Upper lobe of left lung (tissue), 6 donors: Measurements from ENCODE around the gene GTPBP1. TPM values are rescaled to one million over a fixed set of nuclear protein-coding genes. Genes with fewer than 3 reads are reported as not detected.

Experiments
- ATAC-seq, 2 donors: fragments of 200-7000 bp; cut with Tn5 transposase; one replicate each; pipeline ENCODE4 v1.9.1; 2022; ENCODE audit warnings: mild to moderate bottlenecking in 2 of 2, moderate library complexity in 2 of 2; ENCODE audit not compliant: low FRiP score in 2 of 2
- DNase-seq, 2 donors: peaks; one replicate each; pipeline ENCODE4 v3.0.0-alpha.2; 2019 to 2020
- H3K27ac ChIP-seq, 4 donors: fragments of 200-600 bp; sonication (generic); one replicate each; pipeline ENCODE4 v1.5.1; 2016 to 2019
- H3K27me3 ChIP-seq, 4 donors: fragments of 200-600 bp; sonication (generic); one replicate each; pipeline ENCODE4 v1.5.1; 2017 to 2019
- H3K36me3 ChIP-seq, 4 donors: fragments of 200-600 bp; sonication (generic); one replicate each; pipeline ENCODE4 v1.5.1; 2016 to 2019
- H3K4me1 ChIP-seq, 4 donors: fragments of 200-600 bp; sonication (generic); one replicate each; pipeline ENCODE4 v1.5.1; 2018 to 2019
- H3K4me3 ChIP-seq, 4 donors: fragments of 200-600 bp; sonication (generic); one replicate each; pipeline ENCODE4 v1.5.1; 2017 to 2019; ENCODE audit warnings: mild to moderate bottlenecking in 2 of 4, moderate library complexity in 1 of 4
- H3K9me3 ChIP-seq, 4 donors: fragments of 200-600 bp; sonication (generic); one replicate each; pipeline ENCODE4 v1.5.1; 2018 to 2019
- EP300 ChIP-seq, 4 donors: sonication (generic); formaldehyde crosslinking; IDR thresholded peaks; one replicate each; pipeline ENCODE4 v1.5.1; 2017; ENCODE audit warnings: antibody characterized with exemption in 4 of 4, control low read depth in 2 of 4
- POLR2A ChIP-seq, 4 donors: fragments of 450-650 bp; IDR thresholded peaks; one replicate each; pipeline ENCODE4 v1.5.1; 2016 to 2017; ENCODE audit warnings: antibody characterized with exemption in 4 of 4, mild to moderate bottlenecking in 2 of 4
- POLR2AphosphoS5 ChIP-seq, 2 donors: sonication (generic); formaldehyde crosslinking; IDR thresholded peaks; one replicate each; pipeline ENCODE4 v1.5.1; 2017; ENCODE audit warnings: antibody characterized with exemption in 2 of 2
- WGBS, 2 donors: methylation state at CpG; one replicate each; pipeline ENCODE4 v1.1.5; 2017 to 2018; 5-methylcytosine and 5-hydroxymethylcytosine counted together
- total RNA-seq, 6 donors: library from RNA; depleted of rRNA in 4 of 6; stranded (reverse); fragments of >200 nt in 4 of 6; gene quantifications; one replicate each; pipeline versions ENCODE4 v1.1.0 to v1.2.1, GENCODE V29; 2016 to 2021
- TF ChIP-seq, protein P1 (sequence below), 6 experiments: fragments of 450-650 bp in 4 of 6; fragments of 200-600 bp in 2 of 6; sonication (generic) in 2 of 6; IDR thresholded peaks; one replicate each; pipeline ENCODE4 v1.5.1; 2016 to 2019; ENCODE audit warnings: antibody characterized with exemption in 6 of 6
- donor health status: DM: no; HTN: no; CAD: no; lungs with moderate emphysema.
- donor health status: DM: no; HTN: yes; CAD: no; lungs with severe emphysema.

The GTPBP1 gene
- total RNA-seq, 6 donors from 2014 or later: 57.9 to 176 (median 73.6) TPM

DNA sequence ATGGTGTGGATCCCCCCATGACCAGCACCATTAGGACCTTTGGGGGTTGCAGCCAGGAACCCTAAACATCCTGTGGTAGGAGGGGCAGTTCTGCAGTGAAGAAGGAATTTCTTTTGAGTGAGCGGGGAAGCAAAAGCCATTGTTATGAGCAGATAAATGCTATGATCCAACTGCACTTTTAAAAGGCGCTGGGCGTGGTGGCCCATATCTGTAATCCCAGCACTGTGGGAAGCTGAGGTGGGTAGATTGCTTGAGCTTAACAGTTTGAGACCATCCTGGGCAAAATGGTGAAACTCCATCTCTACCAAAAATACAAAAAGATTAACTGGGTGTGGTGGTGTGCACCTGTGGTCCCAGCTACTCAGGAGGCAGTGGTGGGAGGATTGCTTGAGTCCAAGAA lies 29.9 kb upstream of the GTPBP1 start:
- 97 to 98% methylated on average over 3 of the region's 3 CpGs for WGBS, 2 donors
- Histone ChIP-seq H3K27me3 (no peaks in the 10 kb centered on the region), H3K9me3 (no peaks in the 10 kb centered on the region), H3K27ac (no peak overlapping the region), H3K4me1 (peaks cover 0 to 2% (median 0%) of the 10 kb centered on the region in 4 donors), H3K4me3 (no peak overlapping the region), H3K36me3 (peaks cover 2 to 25% (median 14%) of the 10 kb centered on the region in 4 donors)
- TF ChIP-seq EP300 (IDR thresholded peaks at IDR 0.05) (no peak), POLR2AphosphoS5 (IDR thresholded peaks at IDR 0.05) (no peak), POLR2A (IDR thresholded peaks at IDR 0.05) (no peak)
- TF ChIP-seq, protein P1, sequence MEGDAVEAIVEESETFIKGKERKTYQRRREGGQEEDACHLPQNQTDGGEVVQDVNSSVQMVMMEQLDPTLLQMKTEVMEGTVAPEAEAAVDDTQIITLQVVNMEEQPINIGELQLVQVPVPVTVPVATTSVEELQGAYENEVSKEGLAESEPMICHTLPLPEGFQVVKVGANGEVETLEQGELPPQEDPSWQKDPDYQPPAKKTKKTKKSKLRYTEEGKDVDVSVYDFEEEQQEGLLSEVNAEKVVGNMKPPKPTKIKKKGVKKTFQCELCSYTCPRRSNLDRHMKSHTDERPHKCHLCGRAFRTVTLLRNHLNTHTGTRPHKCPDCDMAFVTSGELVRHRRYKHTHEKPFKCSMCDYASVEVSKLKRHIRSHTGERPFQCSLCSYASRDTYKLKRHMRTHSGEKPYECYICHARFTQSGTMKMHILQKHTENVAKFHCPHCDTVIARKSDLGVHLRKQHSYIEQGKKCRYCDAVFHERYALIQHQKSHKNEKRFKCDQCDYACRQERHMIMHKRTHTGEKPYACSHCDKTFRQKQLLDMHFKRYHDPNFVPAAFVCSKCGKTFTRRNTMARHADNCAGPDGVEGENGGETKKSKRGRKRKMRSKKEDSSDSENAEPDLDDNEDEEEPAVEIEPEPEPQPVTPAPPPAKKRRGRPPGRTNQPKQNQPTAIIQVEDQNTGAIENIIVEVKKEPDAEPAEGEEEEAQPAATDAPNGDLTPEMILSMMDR (IDR thresholded peaks at IDR 0.05): no peak
- DNase-seq: no peak
- no peak for ATAC-seq

DNA sequence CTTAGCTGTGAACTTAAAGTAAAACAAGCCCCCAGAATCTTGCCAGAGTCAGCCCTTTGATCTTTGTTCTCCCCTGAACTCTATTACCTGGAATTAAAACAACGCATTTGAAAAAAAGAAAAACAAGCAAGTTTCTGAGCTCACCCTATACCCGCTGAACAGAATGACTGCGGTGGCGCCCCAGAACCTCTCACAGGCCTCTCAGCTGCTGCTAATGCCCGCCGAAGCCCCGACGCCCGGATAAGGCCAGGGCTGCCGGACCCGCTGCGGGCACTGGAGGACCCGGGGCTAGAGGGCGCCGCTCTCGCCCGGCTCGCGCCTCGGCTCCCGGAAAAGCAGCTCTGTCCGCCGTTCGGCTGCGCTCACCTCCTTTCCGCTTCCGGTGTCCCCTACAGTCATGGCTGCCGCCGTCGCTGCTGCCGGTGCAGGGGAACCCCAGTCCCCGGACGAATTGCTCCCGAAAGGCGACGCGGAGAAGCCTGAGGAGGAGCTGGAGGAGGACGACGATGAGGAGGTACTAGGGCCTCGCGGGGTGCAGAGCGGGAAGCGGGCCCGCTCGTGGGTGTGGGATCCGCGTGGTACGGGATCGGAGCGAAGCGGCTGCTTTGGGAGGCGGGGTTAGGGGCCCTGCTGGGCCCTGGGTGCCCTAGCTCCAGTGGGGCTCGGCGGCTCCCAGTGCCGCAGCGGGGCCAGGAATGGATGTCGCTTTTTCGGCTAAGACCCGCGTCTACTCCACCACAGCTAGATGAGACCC lies 24.0 kb upstream of the GTPBP1 start, which contains the start of gene TOMM22:
TOMM22 (plus strand) TSS at position 376 of the 754 bp plus-strand sequence; CDS start at position 398, 22 bp downstream.
- ATAC-seq (peak; percentile 98 to 100), DNase-seq (peak; percentile 93 to 96)
- peak within 1 kb of the TSS; percentile 73 to 86 (median 78) for H3K27ac ChIP-seq
- peaks cover 9 to 20% (median 16%) of the 10 kb centered on the region in 4 donors for H3K4me1 ChIP-seq
- peak within 1 kb of the TSS; percentile 68 to 100 (median 92) for H3K4me3 ChIP-seq
- 0 to 1% methylated on average over 14 to 47 of the region's 60 CpGs for WGBS, 2 donors
- TF ChIP-seq POLR2AphosphoS5 (IDR thresholded peaks at IDR 0.05) (peak; percentile 88 to 91), EP300 (IDR thresholded peaks at IDR 0.05) (no peak), POLR2A (IDR thresholded peaks at IDR 0.05) (peak in 2 of 4 donors; percentile 54 to 75)
- TF ChIP-seq, protein P1 (IDR thresholded peaks at IDR 0.05): peak in 5 of 6 experiments; percentile 47 to 93 (median 51)
- H3K27me3 ChIP-seq: no peaks in the 10 kb centered on the region
- peaks cover 12 to 37% (median 29%) of the 10 kb centered on the region in 4 donors for H3K36me3 ChIP-seq
- no peaks in the 10 kb centered on the region for H3K9me3 ChIP-seq

DNA sequence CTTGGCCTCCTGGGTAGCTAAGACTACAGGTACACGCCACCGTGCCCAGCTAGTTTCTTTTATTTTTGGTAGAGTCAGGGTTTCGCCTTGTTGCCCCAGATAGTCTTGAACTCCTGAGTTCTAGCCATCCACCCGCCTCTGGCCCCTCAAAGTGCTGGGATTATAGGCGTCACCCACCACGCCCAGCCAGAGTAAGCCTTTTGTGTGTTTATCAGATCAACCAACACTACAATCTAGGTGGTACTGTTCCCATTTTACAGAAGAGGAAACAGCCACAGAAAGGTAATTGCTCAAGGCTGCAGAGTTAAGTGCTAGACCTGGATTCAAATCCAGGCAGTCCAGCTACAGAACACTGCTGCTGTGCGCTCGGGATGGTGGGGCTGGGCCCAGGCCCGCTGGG lies 20.8 kb upstream of the GTPBP1 start:
- WGBS, 2 donors: 95 to 98% methylated on average over 9 of the region's 9 CpGs
- Histone ChIP-seq H3K27me3 (no peaks in the 10 kb centered on the region), H3K36me3 (peaks cover 17 to 69% (median 57%) of the 10 kb centered on the region in 4 donors), H3K9me3 (no peaks in the 10 kb centered on the region), H3K4me1 (peaks cover 9 to 20% (median 15%) of the 10 kb centered on the region in 4 donors), H3K27ac (no peak overlapping the region), H3K4me3 (no peak overlapping the region)
- DNase-seq (peak in 1 of 2 donors; percentile 34), ATAC-seq (no peak)
- TF ChIP-seq, protein P1 (IDR thresholded peaks at IDR 0.05): no peak
- TF ChIP-seq POLR2AphosphoS5 (IDR thresholded peaks at IDR 0.05): no peak
- TF ChIP-seq POLR2A (IDR thresholded peaks at IDR 0.05): no peak
- TF ChIP-seq EP300 (IDR thresholded peaks at IDR 0.05): no peak

- WGBS, 2 donors: 85 to 89% methylated on average over 1 of the region's 1 CpG
Observed at GRCh38 chr22:38685761-38686160, 20.0 kb upstream of the GTPBP1 start.

More at GRCh38 chr22:38685761-38686160, 20.0 kb upstream of the GTPBP1 start:
- peaks cover 17 to 70% (median 57%) of the 10 kb centered on the region in 4 donors for H3K36me3 ChIP-seq
- H3K4me3 ChIP-seq: no peak overlapping the region
- ATAC-seq (no peak), DNase-seq (no peak)
- H3K27ac ChIP-seq: no peak overlapping the region
- no peaks in the 10 kb centered on the region for H3K9me3 ChIP-seq
- H3K27me3 ChIP-seq: no peaks in the 10 kb centered on the region
- TF ChIP-seq POLR2A (IDR thresholded peaks at IDR 0.05): no peak
- no peak for TF ChIP-seq POLR2AphosphoS5 (IDR thresholded peaks at IDR 0.05)
- TF ChIP-seq, protein P1 (IDR thresholded peaks at IDR 0.05): no peak
- no peak for TF ChIP-seq EP300 (IDR thresholded peaks at IDR 0.05)
- H3K4me1 ChIP-seq: peaks cover 9 to 20% (median 15%) of the 10 kb centered on the region in 4 donors
